Heart left ventricle (tissue), 13 donors: ENCODE data around the gene PRSS33.

Experiments
- POLR2A ChIP-seq, 2 donors: fragments of 450-650 bp; IDR thresholded peaks; one replicate each; pipeline ENCODE4 v1.6.1; 2017; ENCODE audit warnings: antibody characterized with exemption in 2 of 2, mild to moderate bottlenecking in 2 of 2, moderate library complexity in 2 of 2
- TF ChIP-seq, protein P1 (sequence below), 12 donors: fragments of 200-600 bp; sonication (generic) in 4 of 12; IDR thresholded peaks; one replicate each; pipeline versions ENCODE4 v1.5.0 to v1.8.0; 2018 to 2022; ENCODE audit warnings: antibody characterized with exemption in 12 of 12, mild to moderate bottlenecking in 5 of 12
- donor health status: ischemic (EF 13 %, LVEDD 7.1; RV severe dilation, severe dysfunction).
- donor health status: DM: no; HTN: yes; CAD: no.
- donor health status: DM: no; HTN: no; CAD: no.
- donor health status: ischemic (EF 25% LVEDD 6.9; RV normal size, moderate dysfunction).
- donor health status: ischemic (EF 25% LVEDD 5.7; RV mildly dilated, moderate dysfunction).
- donor health status: ischemic (EF 35%, LVEDD 5.7; RV mildly dilated, moderate dysfunction).
- donor health status: nonischemic (EF 11% LVEDD 7.7; RV severe dilation, severe dysfunction).
- donor health status: DM: yes; HTN: yes; CAD: no.
- donor health status: PGD.
- donor health status: ischemic (EF 29% LVEDD 5.4; RV normal size, mild dysfunction).
- donor health status: nonischemic (EF 23%, LVEDD 6.1; RV moderate dilation, normal function).

GRCh38 chr16:2773188-2773968 is 14.0 kb downstream of the PRSS33 start:
- TF ChIP-seq, protein P1, sequence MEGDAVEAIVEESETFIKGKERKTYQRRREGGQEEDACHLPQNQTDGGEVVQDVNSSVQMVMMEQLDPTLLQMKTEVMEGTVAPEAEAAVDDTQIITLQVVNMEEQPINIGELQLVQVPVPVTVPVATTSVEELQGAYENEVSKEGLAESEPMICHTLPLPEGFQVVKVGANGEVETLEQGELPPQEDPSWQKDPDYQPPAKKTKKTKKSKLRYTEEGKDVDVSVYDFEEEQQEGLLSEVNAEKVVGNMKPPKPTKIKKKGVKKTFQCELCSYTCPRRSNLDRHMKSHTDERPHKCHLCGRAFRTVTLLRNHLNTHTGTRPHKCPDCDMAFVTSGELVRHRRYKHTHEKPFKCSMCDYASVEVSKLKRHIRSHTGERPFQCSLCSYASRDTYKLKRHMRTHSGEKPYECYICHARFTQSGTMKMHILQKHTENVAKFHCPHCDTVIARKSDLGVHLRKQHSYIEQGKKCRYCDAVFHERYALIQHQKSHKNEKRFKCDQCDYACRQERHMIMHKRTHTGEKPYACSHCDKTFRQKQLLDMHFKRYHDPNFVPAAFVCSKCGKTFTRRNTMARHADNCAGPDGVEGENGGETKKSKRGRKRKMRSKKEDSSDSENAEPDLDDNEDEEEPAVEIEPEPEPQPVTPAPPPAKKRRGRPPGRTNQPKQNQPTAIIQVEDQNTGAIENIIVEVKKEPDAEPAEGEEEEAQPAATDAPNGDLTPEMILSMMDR (IDR thresholded peaks at IDR 0.05) = no peak
- TF ChIP-seq POLR2A (IDR thresholded peaks at IDR 0.05) = no peak
